ENCODE measurements around the gene ATG13. TPM values are rescaled to one million over a fixed set of nuclear protein-coding genes. Genes with fewer than 3 reads are reported as not detected.

The ATG13 gene
- polyA plus RNA-seq, 1 donor from 2014 or later: 21.1 TPM

DNA sequence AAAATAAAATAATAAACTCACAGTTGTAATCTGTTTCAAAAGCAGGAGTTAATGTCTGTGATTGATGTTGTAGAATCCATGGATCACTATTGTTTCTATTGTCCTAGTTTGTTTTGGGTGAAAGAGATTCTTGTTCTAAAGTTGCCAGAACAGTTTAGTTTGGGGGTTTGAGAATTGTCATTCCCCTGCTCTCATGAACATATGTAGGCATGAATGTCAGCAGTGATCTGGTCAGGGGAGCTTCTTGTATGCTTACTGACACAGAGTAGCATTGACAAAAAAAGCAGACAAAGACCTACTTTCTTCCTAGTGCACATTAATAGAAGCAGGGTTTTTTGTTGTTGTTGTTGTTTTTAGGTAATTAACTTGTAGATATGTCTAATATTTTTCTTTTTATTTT, 44.5 kb downstream of the ATG13 start:
- Histone ChIP-seq H3K4me3 (ENCODE audit: low read length) (no peak overlapping the region), H3K9ac (ENCODE audit: low read length) (no peak overlapping the region), H3K79me2 (replicated peaks; ENCODE audit: insufficient read depth, low read length) (no peaks in the 10 kb centered on the region), H3K9me2 (ENCODE audit: insufficient read depth, low read length) (no peaks in the 10 kb centered on the region), H3K36me3 (ENCODE audit: insufficient read depth, low read length) (no peaks in the 10 kb centered on the region), H3F3A (ENCODE audit: insufficient read depth, low read length, poor library complexity, severe bottlenecking) (no peaks in the 10 kb centered on the region), H2AFZ (ENCODE audit: low read depth, low read length) (no peak overlapping the region), H3K27me3 (ENCODE audit: insufficient read depth, low read depth, low read length) (no peaks in the 10 kb centered on the region), H3K4me2 (ENCODE audit: low read length) (no peak overlapping the region), H4K20me1 (ENCODE audit: insufficient read depth) (no peaks in the 10 kb centered on the region), H3K9me3 (ENCODE audit: low read length) (no peaks in the 10 kb centered on the region), H3K27ac (ENCODE audit: low read length) (no peak overlapping the region)
- TF ChIP-seq RAD21 (conservative IDR thresholded peaks at IDR 0.05): no peak
- TF ChIP-seq EP300 (conservative IDR thresholded peaks at IDR 0.05; ENCODE audit: poor library complexity, severe bottlenecking): no peak
- TF ChIP-seq POLR2AphosphoS5 (IDR thresholded peaks at IDR 0.05): no peak
- TF ChIP-seq EZH2 (IDR thresholded peaks at IDR 0.05; ENCODE audit: borderline replicate concordance, insufficient read depth, low read length, poor library complexity, severe bottlenecking): no peak
- TF ChIP-seq, protein P1, sequence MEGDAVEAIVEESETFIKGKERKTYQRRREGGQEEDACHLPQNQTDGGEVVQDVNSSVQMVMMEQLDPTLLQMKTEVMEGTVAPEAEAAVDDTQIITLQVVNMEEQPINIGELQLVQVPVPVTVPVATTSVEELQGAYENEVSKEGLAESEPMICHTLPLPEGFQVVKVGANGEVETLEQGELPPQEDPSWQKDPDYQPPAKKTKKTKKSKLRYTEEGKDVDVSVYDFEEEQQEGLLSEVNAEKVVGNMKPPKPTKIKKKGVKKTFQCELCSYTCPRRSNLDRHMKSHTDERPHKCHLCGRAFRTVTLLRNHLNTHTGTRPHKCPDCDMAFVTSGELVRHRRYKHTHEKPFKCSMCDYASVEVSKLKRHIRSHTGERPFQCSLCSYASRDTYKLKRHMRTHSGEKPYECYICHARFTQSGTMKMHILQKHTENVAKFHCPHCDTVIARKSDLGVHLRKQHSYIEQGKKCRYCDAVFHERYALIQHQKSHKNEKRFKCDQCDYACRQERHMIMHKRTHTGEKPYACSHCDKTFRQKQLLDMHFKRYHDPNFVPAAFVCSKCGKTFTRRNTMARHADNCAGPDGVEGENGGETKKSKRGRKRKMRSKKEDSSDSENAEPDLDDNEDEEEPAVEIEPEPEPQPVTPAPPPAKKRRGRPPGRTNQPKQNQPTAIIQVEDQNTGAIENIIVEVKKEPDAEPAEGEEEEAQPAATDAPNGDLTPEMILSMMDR (IDR thresholded peaks at IDR 0.05; ENCODE audit: poor library complexity, severe bottlenecking): no peak
- no peak for TF ChIP-seq MXI1 (conservative IDR thresholded peaks at IDR 0.05; ENCODE audit: poor library complexity, severe bottlenecking)
- TF ChIP-seq, protein P2, sequence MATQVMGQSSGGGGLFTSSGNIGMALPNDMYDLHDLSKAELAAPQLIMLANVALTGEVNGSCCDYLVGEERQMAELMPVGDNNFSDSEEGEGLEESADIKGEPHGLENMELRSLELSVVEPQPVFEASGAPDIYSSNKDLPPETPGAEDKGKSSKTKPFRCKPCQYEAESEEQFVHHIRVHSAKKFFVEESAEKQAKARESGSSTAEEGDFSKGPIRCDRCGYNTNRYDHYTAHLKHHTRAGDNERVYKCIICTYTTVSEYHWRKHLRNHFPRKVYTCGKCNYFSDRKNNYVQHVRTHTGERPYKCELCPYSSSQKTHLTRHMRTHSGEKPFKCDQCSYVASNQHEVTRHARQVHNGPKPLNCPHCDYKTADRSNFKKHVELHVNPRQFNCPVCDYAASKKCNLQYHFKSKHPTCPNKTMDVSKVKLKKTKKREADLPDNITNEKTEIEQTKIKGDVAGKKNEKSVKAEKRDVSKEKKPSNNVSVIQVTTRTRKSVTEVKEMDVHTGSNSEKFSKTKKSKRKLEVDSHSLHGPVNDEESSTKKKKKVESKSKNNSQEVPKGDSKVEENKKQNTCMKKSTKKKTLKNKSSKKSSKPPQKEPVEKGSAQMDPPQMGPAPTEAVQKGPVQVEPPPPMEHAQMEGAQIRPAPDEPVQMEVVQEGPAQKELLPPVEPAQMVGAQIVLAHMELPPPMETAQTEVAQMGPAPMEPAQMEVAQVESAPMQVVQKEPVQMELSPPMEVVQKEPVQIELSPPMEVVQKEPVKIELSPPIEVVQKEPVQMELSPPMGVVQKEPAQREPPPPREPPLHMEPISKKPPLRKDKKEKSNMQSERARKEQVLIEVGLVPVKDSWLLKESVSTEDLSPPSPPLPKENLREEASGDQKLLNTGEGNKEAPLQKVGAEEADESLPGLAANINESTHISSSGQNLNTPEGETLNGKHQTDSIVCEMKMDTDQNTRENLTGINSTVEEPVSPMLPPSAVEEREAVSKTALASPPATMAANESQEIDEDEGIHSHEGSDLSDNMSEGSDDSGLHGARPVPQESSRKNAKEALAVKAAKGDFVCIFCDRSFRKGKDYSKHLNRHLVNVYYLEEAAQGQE (IDR thresholded peaks at IDR 0.05; ENCODE audit: borderline replicate concordance): no peak
- TF ChIP-seq TAF1 (IDR thresholded peaks at IDR 0.05; ENCODE audit: low read depth): no peak
- TF ChIP-seq SMC3 (conservative IDR thresholded peaks at IDR 0.05; ENCODE audit: poor library complexity): no peak

DNA sequence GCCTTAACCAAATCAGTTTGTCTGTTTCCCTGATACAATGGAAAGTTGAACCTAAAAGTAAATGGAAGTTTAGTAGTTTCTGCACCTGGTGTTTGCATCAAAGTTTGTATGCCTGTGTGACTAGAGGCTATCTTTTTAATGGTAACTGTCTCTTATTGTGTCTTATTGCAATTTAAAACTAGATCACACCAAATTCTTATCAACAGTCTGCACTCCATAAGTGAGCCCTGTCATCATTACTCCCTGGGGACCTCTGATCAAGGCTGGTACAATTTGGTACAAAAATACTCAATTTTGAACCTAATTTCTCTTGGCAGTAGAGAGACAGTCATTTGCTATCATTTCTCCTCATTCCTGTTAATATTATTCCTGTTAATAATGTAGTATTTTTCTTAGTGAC, 45.0 kb downstream of the ATG13 start:
- TF ChIP-seq SMC3 (conservative IDR thresholded peaks at IDR 0.05; ENCODE audit: poor library complexity) (no peak), TAF1 (IDR thresholded peaks at IDR 0.05; ENCODE audit: low read depth) (no peak), EP300 (conservative IDR thresholded peaks at IDR 0.05; ENCODE audit: poor library complexity, severe bottlenecking) (no peak), EZH2 (IDR thresholded peaks at IDR 0.05; ENCODE audit: borderline replicate concordance, insufficient read depth, low read length, poor library complexity, severe bottlenecking) (no peak), POLR2AphosphoS5 (IDR thresholded peaks at IDR 0.05) (no peak), MXI1 (conservative IDR thresholded peaks at IDR 0.05; ENCODE audit: poor library complexity, severe bottlenecking) (no peak)
- TF ChIP-seq, protein P2 (IDR thresholded peaks at IDR 0.05; ENCODE audit: borderline replicate concordance): no peak
- TF ChIP-seq, protein P1 (IDR thresholded peaks at IDR 0.05; ENCODE audit: poor library complexity, severe bottlenecking): no peak
- H2AFZ ChIP-seq (ENCODE audit: low read depth, low read length): no peak overlapping the region
- H3K9ac ChIP-seq (ENCODE audit: low read length): no peak overlapping the region
- no peak overlapping the region for H3K4me2 ChIP-seq (ENCODE audit: low read length)
- H3K9me2 ChIP-seq (ENCODE audit: insufficient read depth, low read length): no peaks in the 10 kb centered on the region
- no peaks in the 10 kb centered on the region for H3K36me3 ChIP-seq (ENCODE audit: insufficient read depth, low read length)
- no peak overlapping the region for H3K4me3 ChIP-seq (ENCODE audit: low read length)
- H3F3A ChIP-seq (ENCODE audit: insufficient read depth, low read length, poor library complexity, severe bottlenecking): no peaks in the 10 kb centered on the region
- no peak overlapping the region for H3K27ac ChIP-seq (ENCODE audit: low read length)
- no peaks in the 10 kb centered on the region for H3K27me3 ChIP-seq (ENCODE audit: insufficient read depth, low read depth, low read length)
- H3K9me3 ChIP-seq (ENCODE audit: low read length): no peaks in the 10 kb centered on the region
- H3K79me2 ChIP-seq (replicated peaks; ENCODE audit: insufficient read depth, low read length): no peaks in the 10 kb centered on the region
- H4K20me1 ChIP-seq (ENCODE audit: insufficient read depth): no peaks in the 10 kb centered on the region
